Thyroid gland (tissue), 4 donors: ENCODE measurements around the gene ALPK1.

Source experiments
- POLR2A ChIP-seq, 2 donors: fragments of 450-650 bp; IDR thresholded peaks; one replicate each; pipeline ENCODE4 v1.6.1; 2017; ENCODE audit warnings: antibody characterized with exemption in 2 of 2, mild to moderate bottlenecking in 2 of 2, moderate library complexity in 1 of 2
- TF ChIP-seq, protein P1 (sequence below), 6 experiments: fragments of 200-600 bp in 3 of 6; fragments of 450-650 bp in 3 of 6; sonication (generic) in 3 of 6; IDR thresholded peaks; one replicate each; pipeline ENCODE4 v1.5.1; 2016 to 2019; ENCODE audit warnings: antibody characterized with exemption in 6 of 6, mild to moderate bottlenecking in 2 of 6, inconsistent platforms in 1 of 6, moderate library complexity in 1 of 6

DNA sequence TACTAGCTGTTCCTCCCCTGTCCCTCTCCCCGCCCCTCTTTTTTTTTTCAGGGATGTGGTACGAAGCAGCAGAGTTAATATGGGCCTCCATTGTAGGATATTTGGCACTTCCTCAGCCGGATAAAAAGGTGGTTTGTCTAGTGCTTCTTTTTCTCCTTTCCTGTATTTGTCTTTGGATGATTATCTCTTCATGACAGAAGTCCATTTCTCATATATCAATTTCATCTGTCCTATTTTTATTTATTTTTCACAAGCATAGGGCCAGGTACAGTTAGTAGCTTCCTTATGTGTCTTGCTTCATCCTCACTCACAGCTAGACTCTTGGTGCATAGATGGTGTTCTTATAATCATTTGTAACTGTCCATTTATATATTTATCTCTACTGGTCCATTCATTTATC is 129.2 kb downstream of the ALPK1 start:
- TF ChIP-seq, protein P1, sequence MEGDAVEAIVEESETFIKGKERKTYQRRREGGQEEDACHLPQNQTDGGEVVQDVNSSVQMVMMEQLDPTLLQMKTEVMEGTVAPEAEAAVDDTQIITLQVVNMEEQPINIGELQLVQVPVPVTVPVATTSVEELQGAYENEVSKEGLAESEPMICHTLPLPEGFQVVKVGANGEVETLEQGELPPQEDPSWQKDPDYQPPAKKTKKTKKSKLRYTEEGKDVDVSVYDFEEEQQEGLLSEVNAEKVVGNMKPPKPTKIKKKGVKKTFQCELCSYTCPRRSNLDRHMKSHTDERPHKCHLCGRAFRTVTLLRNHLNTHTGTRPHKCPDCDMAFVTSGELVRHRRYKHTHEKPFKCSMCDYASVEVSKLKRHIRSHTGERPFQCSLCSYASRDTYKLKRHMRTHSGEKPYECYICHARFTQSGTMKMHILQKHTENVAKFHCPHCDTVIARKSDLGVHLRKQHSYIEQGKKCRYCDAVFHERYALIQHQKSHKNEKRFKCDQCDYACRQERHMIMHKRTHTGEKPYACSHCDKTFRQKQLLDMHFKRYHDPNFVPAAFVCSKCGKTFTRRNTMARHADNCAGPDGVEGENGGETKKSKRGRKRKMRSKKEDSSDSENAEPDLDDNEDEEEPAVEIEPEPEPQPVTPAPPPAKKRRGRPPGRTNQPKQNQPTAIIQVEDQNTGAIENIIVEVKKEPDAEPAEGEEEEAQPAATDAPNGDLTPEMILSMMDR (IDR thresholded peaks at IDR 0.05) = no peak
- no peak for TF ChIP-seq POLR2A (IDR thresholded peaks at IDR 0.05)
